MCF 10A (cell line): Measurements from ENCODE around the gene RTP5. TPM values are rescaled to one million over a fixed set of nuclear protein-coding genes. Genes with fewer than 3 reads are reported as not detected.

Source experiments
- BruUV-seq: library from RNA; stranded (reverse); fragments of 400-500 nt; replicated peaks from 2 replicates; lab custom pipeline; 2021; lab: Mats Ljungman, UMichigan
- CTCF ChIA-PET: fragments of 300-600 bp; sonication (Branson Sonifier 250); formaldehyde crosslinking; extraction: SDS; loops from one replicate; lab custom pipeline; 2021; ENCODE audit warnings: antibody characterized with exemption, inconsistent platforms; lab: Yijun Ruan, JAX
- POLR2A ChIA-PET: fragments of 300-600, 350-650 bp; sonication (Branson Sonifier 250); formaldehyde crosslinking; extraction: SDS; loops from one replicate; lab custom pipeline; 2020; ENCODE audit warnings: antibody characterized with exemption, inconsistent platforms; lab: Yijun Ruan, JAX
- DNase-seq: peaks from one replicate; pipeline ENCODE4 v3.0.0-alpha.2; 2018; ENCODE audit not compliant: unreplicated experiment
- H3K27ac Mint-ChIP-seq: one replicate; pipeline ENCODE4 v1.8.0; 2022; ENCODE audit warnings: mild to moderate bottlenecking, low read depth, mixed read lengths; ENCODE audit not compliant: unreplicated experiment
- H3K27me3 Mint-ChIP-seq: one replicate; pipeline ENCODE4 v1.8.0; 2022; ENCODE audit warnings: mixed read lengths; ENCODE audit not compliant: insufficient read depth, unreplicated experiment
- H3K36me3 Mint-ChIP-seq: one replicate; pipeline ENCODE4 v1.8.0; 2022; ENCODE audit warnings: mild to moderate bottlenecking, moderate library complexity, mixed read lengths; ENCODE audit not compliant: insufficient read depth, unreplicated experiment
- H3K4me1 Mint-ChIP-seq: one replicate; pipeline ENCODE4 v1.8.0; 2022; ENCODE audit warnings: mixed read lengths; ENCODE audit not compliant: insufficient read depth, unreplicated experiment
- H3K4me3 Mint-ChIP-seq: one replicate; pipeline ENCODE4 v1.8.0; 2022; ENCODE audit warnings: mild to moderate bottlenecking, moderate library complexity, mixed read lengths; ENCODE audit not compliant: unreplicated experiment
- H3K9me3 Mint-ChIP-seq: one replicate; pipeline ENCODE4 v1.8.0; 2022; ENCODE audit warnings: mixed read lengths; ENCODE audit not compliant: unreplicated experiment
- CTCF ChIP-seq: fragments of 200-600 bp; IDR thresholded peaks from one replicate; pipeline ENCODE4 v1.8.0; 2022; ENCODE audit warnings: antibody characterized with exemption, mild to moderate bottlenecking; ENCODE audit not compliant: unreplicated experiment
- intact Hi-C: fragments of 100-400 bp; cut with micrococcal nuclease; formaldehyde crosslinking; loops from 2 replicates; pipeline ENCODE4 v1.14.1; 2022
- total RNA-seq: library from RNA; stranded (reverse); gene quantifications from 2 replicates; pipeline ENCODE4 v1.2.3, GENCODE V29; 2022

The RTP5 gene
- total RNA-seq, 1 experiment from 2014 or later = not detected

GRCh38 chr2:241879326-241879725 is 9.8 kb downstream of the RTP5 start:
- H3K27ac Mint-ChIP-seq = no peak overlapping the region
- CTCF ChIA-PET = interaction anchor here (1.0 to 1.9 kb wide), 12 partner anchors 11 to 1028 kb away, joined by 3 to 10 read pairs (median 4); partner anchors contain the start of gene DTYMK
- H3K36me3 Mint-ChIP-seq = peaks cover 7% of the 10 kb centered on the region
- no peak for TF ChIP-seq CTCF
- no peak for DNase-seq
- no peaks in the 10 kb centered on the region for H3K9me3 Mint-ChIP-seq
- intact Hi-C loops = loop anchor here (2.0 to 5.0 kb wide), 2 partner anchors 145 to 192 kb away; partner anchors contain the start of genes D2HGDH and DTYMK
- H3K27me3 Mint-ChIP-seq = no peaks in the 10 kb centered on the region
- POLR2A ChIA-PET = interaction anchor here (0.6 to 1.5 kb wide), 3 partner anchors 105 to 193 kb away, joined by 3 to 7 read pairs (median 3); partner anchors contain the start of genes DTYMK and ING5
- no peaks in the 10 kb centered on the region for H3K4me1 Mint-ChIP-seq
- H3K4me3 Mint-ChIP-seq = no peak overlapping the region
- no TSS peak for BruUV-seq

- TF ChIP-seq CTCF = no peak
- no peak overlapping the region for H3K27ac Mint-ChIP-seq
- no peak for DNase-seq
- BruUV-seq = no TSS peak
- POLR2A ChIA-PET = interaction anchor here (0.6 kb wide), 1 partner anchor 315 kb away, joined by 4 read pairs; no protein-coding TSS in a partner anchor
- no peaks in the 10 kb centered on the region for H3K27me3 Mint-ChIP-seq
- H3K36me3 Mint-ChIP-seq = peaks cover 7% of the 10 kb centered on the region
- intact Hi-C loops = no loop called here
- CTCF ChIA-PET = no interaction called here
- no peaks in the 10 kb centered on the region for H3K4me1 Mint-ChIP-seq
- no peaks in the 10 kb centered on the region for H3K9me3 Mint-ChIP-seq
- H3K4me3 Mint-ChIP-seq = peak overlapping the region; percentile 75
Measured at GRCh38 chr2:241880311-241881073, 11.0 kb downstream of the RTP5 start.

- H3K36me3 Mint-ChIP-seq = peaks cover 7% of the 10 kb centered on the region
- no peaks in the 10 kb centered on the region for H3K9me3 Mint-ChIP-seq
- no peak for DNase-seq
- TF ChIP-seq CTCF = no peak
- ChIA-PET POLR2A (no interaction called here), CTCF (no interaction called here)
- intact Hi-C loops = no loop called here
- BruUV-seq = no TSS peak
- no peaks in the 10 kb centered on the region for H3K4me1 Mint-ChIP-seq
- H3K27me3 Mint-ChIP-seq = no peaks in the 10 kb centered on the region
- H3K4me3 Mint-ChIP-seq = no peak overlapping the region
- no peak overlapping the region for H3K27ac Mint-ChIP-seq
Measured at GRCh38 chr2:241882091-241882625, 12.6 kb downstream of the RTP5 start.

GRCh38 chr2:241884951-241885290 is 15.4 kb downstream of the RTP5 start:
- ChIA-PET CTCF (interaction anchor here (0.9 kb wide), 1 partner anchor 66 kb away, joined by 3 read pairs; no protein-coding TSS in a partner anchor), POLR2A (interaction anchor here (0.7 kb wide), 1 partner anchor 197 kb away, joined by 3 read pairs; no protein-coding TSS in a partner anchor)
- intact Hi-C loops = no loop called here
- peaks cover 7% of the 10 kb centered on the region for H3K36me3 Mint-ChIP-seq
- no peak for TF ChIP-seq CTCF
- H3K4me3 Mint-ChIP-seq = no peak overlapping the region
- H3K4me1 Mint-ChIP-seq = no peaks in the 10 kb centered on the region
- H3K9me3 Mint-ChIP-seq = no peaks in the 10 kb centered on the region
- no peaks in the 10 kb centered on the region for H3K27me3 Mint-ChIP-seq
- H3K27ac Mint-ChIP-seq = no peak overlapping the region
- no TSS peak for BruUV-seq
- DNase-seq = no peak
